Osteocyte (in vitro differentiated cells): Measurements from ENCODE around the gene FGF12. TPM values are rescaled to one million over a fixed set of nuclear protein-coding genes. Genes with fewer than 3 reads are reported as not detected.

Experiments
- DNase-seq: peaks from one replicate; pipeline ENCODE4 v3.0.0; 2021; ENCODE audit warnings: mixed read lengths; ENCODE audit not compliant: unreplicated experiment; ENCODE audit errors: extremely low spot score
- H3K27ac Mint-ChIP-seq: one replicate; pipeline ENCODE4 v1.8.0; 2021; ENCODE audit warnings: mild to moderate bottlenecking, mixed read lengths; ENCODE audit not compliant: unreplicated experiment
- H3K27me3 Mint-ChIP-seq: one replicate; pipeline ENCODE4 v1.8.0; 2021; ENCODE audit warnings: mixed read lengths; ENCODE audit not compliant: unreplicated experiment
- H3K36me3 Mint-ChIP-seq: one replicate; pipeline ENCODE4 v1.8.0; 2021; ENCODE audit warnings: mixed read lengths; ENCODE audit not compliant: unreplicated experiment
- H3K4me1 Mint-ChIP-seq: one replicate; pipeline ENCODE4 v1.8.0; 2021; ENCODE audit warnings: mixed read lengths; ENCODE audit not compliant: unreplicated experiment
- H3K4me3 Mint-ChIP-seq: one replicate; pipeline ENCODE4 v1.8.0; 2021; ENCODE audit warnings: mild to moderate bottlenecking, moderate library complexity, mixed read lengths; ENCODE audit not compliant: unreplicated experiment
- H3K9me3 Mint-ChIP-seq: one replicate; pipeline ENCODE4 v1.8.0; 2021; ENCODE audit warnings: mixed read lengths; ENCODE audit not compliant: unreplicated experiment
- CTCF ChIP-seq: fragments of 200-600 bp; sonication (generic); IDR thresholded peaks from 2 replicates; pipeline ENCODE4 v1.5.0; 2021; ENCODE audit warnings: antibody characterized with exemption, mild to moderate bottlenecking, moderate library complexity
- total RNA-seq: library from RNA; stranded (reverse); gene quantifications from 2 replicates; pipeline ENCODE4 v1.2.1, GENCODE V29; 2021

FGF12 gene
- total RNA-seq, 1 donor from 2014 or later = not detected

- Mint-ChIP-seq H3K4me3 (no peak overlapping the region), H3K27ac (no peak overlapping the region), H3K9me3 (no peaks in the 10 kb centered on the region), H3K36me3 (no peaks in the 10 kb centered on the region), H3K4me1 (no peaks in the 10 kb centered on the region), H3K27me3 (no peaks in the 10 kb centered on the region)
- TF ChIP-seq CTCF = no peak
- DNase-seq = no peak
Measured at GRCh38 chr3:192303235-192303634, 424.1 kb downstream of the FGF12 start.

GRCh38 chr3:192302721-192303120 is 424.6 kb downstream of the FGF12 start:
- Mint-ChIP-seq H3K9me3 (no peaks in the 10 kb centered on the region), H3K36me3 (no peaks in the 10 kb centered on the region), H3K4me3 (no peak overlapping the region), H3K27me3 (no peaks in the 10 kb centered on the region), H3K27ac (no peak overlapping the region), H3K4me1 (no peaks in the 10 kb centered on the region)
- TF ChIP-seq CTCF = no peak
- no peak for DNase-seq

- no peak for DNase-seq
- Mint-ChIP-seq H3K9me3 (no peaks in the 10 kb centered on the region), H3K27me3 (no peaks in the 10 kb centered on the region), H3K36me3 (no peaks in the 10 kb centered on the region), H3K4me1 (no peaks in the 10 kb centered on the region), H3K27ac (no peak overlapping the region), H3K4me3 (no peak overlapping the region)
- no peak for TF ChIP-seq CTCF
Measured at GRCh38 chr3:192299921-192300320, 427.4 kb downstream of the FGF12 start.

- Mint-ChIP-seq H3K9me3 (no peaks in the 10 kb centered on the region), H3K4me1 (no peaks in the 10 kb centered on the region), H3K4me3 (no peak overlapping the region), H3K27me3 (no peaks in the 10 kb centered on the region), H3K36me3 (no peaks in the 10 kb centered on the region), H3K27ac (no peak overlapping the region)
- DNase-seq = no peak
- TF ChIP-seq CTCF = no peak
Measured at GRCh38 chr3:192296845-192297244, 430.5 kb downstream of the FGF12 start.

GRCh38 chr3:192284443-192285072 is 442.8 kb downstream of the FGF12 start:
- no peaks in the 10 kb centered on the region for H3K36me3 Mint-ChIP-seq
- no peak overlapping the region for H3K27ac Mint-ChIP-seq
- H3K4me1 Mint-ChIP-seq = no peaks in the 10 kb centered on the region
- H3K9me3 Mint-ChIP-seq = no peaks in the 10 kb centered on the region
- TF ChIP-seq CTCF = no peak
- H3K27me3 Mint-ChIP-seq = peaks cover 6% of the 10 kb centered on the region
- DNase-seq = no peak
- H3K4me3 Mint-ChIP-seq = no peak overlapping the region
